ENCODE results near the gene KLRC3.
"Not testable (repeated sequence)": the region's sequence is repeated elsewhere in the genome, so short reads cannot be mapped to it uniquely, and the experiment has no call there.

Gene KLRC3

GRCh38 chr12:10420334-10420733 is at the start of gene KLRC3:
KLRC3 (minus strand) TSS chr12:10420595; CDS start chr12:10420550, 45 bp downstream.
- DNase-seq (ENCODE audit: low spot score) = not testable (repeated sequence)

- DNase-seq (ENCODE audit: low spot score) = no peak
These were observed 49.3 kb upstream of the KLRC3 start for GRCh38 chr12:10469701-10470100.

- DNase-seq (ENCODE audit: low spot score) = no peak
These were observed 45.9 kb upstream of the KLRC3 start for GRCh38 chr12:10466311-10466710.

GRCh38 chr12:10457760-10458159 is 37.4 kb upstream of the KLRC3 start:
- DNase-seq (ENCODE audit: low spot score) = no peak

- no peak for DNase-seq (ENCODE audit: low spot score)
These were observed 36.5 kb upstream of the KLRC3 start for GRCh38 chr12:10456856-10457255.

- DNase-seq (ENCODE audit: low spot score) = no peak
These were observed 35.4 kb upstream of the KLRC3 start for GRCh38 chr12:10455766-10456165.

GRCh38 chr12:10454531-10454930 is 34.1 kb upstream of the KLRC3 start:
- no peak for DNase-seq (ENCODE audit: low spot score)

- DNase-seq (ENCODE audit: low spot score) = no peak
These were observed 32.8 kb upstream of the KLRC3 start, which contains the start of gene KLRC1 for GRCh38 chr12:10453156-10453555. KLRC1 (minus strand) TSS chr12:10453377; CDS start chr12:10451156, 2,221 bp downstream.

GRCh38 chr12:10448236-10448635 is 27.8 kb upstream of the KLRC3 start:
- no peak for DNase-seq (ENCODE audit: low spot score)

- not testable (repeated sequence) for DNase-seq (ENCODE audit: low spot score)
These were observed 25.7 kb upstream of the KLRC3 start for GRCh38 chr12:10446052-10446451.

GRCh38 chr12:10441144-10441543 is 20.7 kb upstream of the KLRC3 start:
- DNase-seq (ENCODE audit: low spot score) = not testable (repeated sequence)

- not testable (repeated sequence) for DNase-seq (ENCODE audit: low spot score)
These were observed 19.3 kb upstream of the KLRC3 start for GRCh38 chr12:10439608-10440274.

- not testable (repeated sequence) for DNase-seq (ENCODE audit: low spot score)
These were observed 17.2 kb upstream of the KLRC3 start for GRCh38 chr12:10437601-10438000.

GRCh38 chr12:10435816-10436215 is 15.4 kb upstream of the KLRC3 start, which contains the start of gene KLRC2:
KLRC2 (minus strand) TSS chr12:10436010; CDS start chr12:10435986, 24 bp downstream.
- DNase-seq (ENCODE audit: low spot score) = not testable (repeated sequence)

GRCh38 chr12:10430623-10431022 is 10.2 kb upstream of the KLRC3 start:
- DNase-seq (ENCODE audit: low spot score) = not testable (repeated sequence)

- not testable (repeated sequence) for DNase-seq (ENCODE audit: low spot score)
These were observed 5.5 kb upstream of the KLRC3 start for GRCh38 chr12:10425938-10426337.

- DNase-seq (ENCODE audit: low spot score) = not testable (repeated sequence)
These were observed 4.0 kb upstream of the KLRC3 start for GRCh38 chr12:10424260-10424899.

GRCh38 chr12:10422159-10422558 is 1.8 kb upstream of the KLRC3 start:
- not testable (repeated sequence) for DNase-seq (ENCODE audit: low spot score)

GRCh38 chr12:10409392-10409791 is 11.0 kb downstream of the KLRC3 start, which contains the start of gene KLRC4:
KLRC4 (minus strand) TSS chr12:10409757; CDS start chr12:10409575, 182 bp downstream.
- no peak for DNase-seq (ENCODE audit: low spot score)

- no peak for DNase-seq (ENCODE audit: low spot score)
These were observed 11.6 kb downstream of the KLRC3 start for GRCh38 chr12:10408842-10409241.

- no peak for DNase-seq (ENCODE audit: low spot score)
These were observed 13.7 kb downstream of the KLRC3 start for GRCh38 chr12:10406725-10407124.

GRCh38 chr12:10405294-10405693 is 15.1 kb downstream of the KLRC3 start:
- DNase-seq (ENCODE audit: low spot score) = no peak

- DNase-seq (ENCODE audit: low spot score) = no peak
These were observed 15.6 kb downstream of the KLRC3 start for GRCh38 chr12:10404798-10405197.

Measured in RKO (cell line).